PC-9 (cell line): ENCODE results near the gene PLEKHG2. TPM values are rescaled to one million over a fixed set of nuclear protein-coding genes. Genes with fewer than 3 reads are reported as not detected.

Experiments used
- Bru-seq: library from RNA; stranded (reverse); fragments of 400-500 nt; gene quantifications from one replicate; lab custom pipeline; 2021; lab: Mats Ljungman, UMichigan
- BruChase-seq, 2 experiments: library from RNA; stranded (reverse); fragments of 400-500 nt; gene quantifications; one replicate each; lab custom pipeline; 2021; lab: Mats Ljungman, UMichigan
- BruUV-seq: library from RNA; stranded (reverse); fragments of 400-500 nt; replicated peaks from 2 replicates; lab custom pipeline; 2021; lab: Mats Ljungman, UMichigan
- CTCF ChIA-PET: fragments of 300-600 bp; sonication (Branson Sonifier 250); formaldehyde crosslinking; loops from one replicate; lab custom pipeline; 2022; ENCODE audit warnings: antibody characterized with exemption; lab: Charles Lee
- POLR2A ChIA-PET: fragments of 300-600 bp; sonication (Branson Sonifier 250); formaldehyde crosslinking; loops from one replicate; lab custom pipeline; 2022; ENCODE audit warnings: antibody characterized with exemption; ENCODE audit not compliant: unreplicated experiment; lab: Charles Lee
- DNase-seq, 2 experiments: peaks; one replicate each; pipeline versions ENCODE4 v3.0.0 to v3.0.0-alpha.2; 2015 to 2022; ENCODE audit warnings: mixed read lengths in 1 of 2
- H2AFZ ChIP-seq: fragments of 200-600 bp; sonication (generic); 2 replicates; pipeline ENCODE4 v1.8.1; 2017; ENCODE audit warnings: antibody characterized with exemption
- H3F3A ChIP-seq: fragments of 200-600 bp; sonication (generic); 2 replicates; pipeline ENCODE4 v1.8.1; 2017; ENCODE audit warnings: antibody characterized with exemption, mild to moderate bottlenecking, low read depth; ENCODE audit not compliant: insufficient read depth
- H3K27ac ChIP-seq: fragments of 200-600 bp; sonication (generic); 2 replicates; pipeline ENCODE4 v1.6.1; 2016; ENCODE audit warnings: mixed run types
- H3K27me3 ChIP-seq: fragments of 200-600 bp; sonication (generic); 2 replicates; pipeline ENCODE4 v1.6.1; 2016; ENCODE audit warnings: low read depth, mixed run types; ENCODE audit not compliant: insufficient read depth
- H3K36me3 ChIP-seq: fragments of 200-600 bp; sonication (generic); 2 replicates; pipeline ENCODE4 v1.6.1; 2016; ENCODE audit warnings: low read depth, mixed run types
- H3K4me1 ChIP-seq: fragments of 200-600 bp; sonication (generic); replicated peaks from 2 replicates; pipeline ENCODE4 v1.6.1; 2016; ENCODE audit warnings: mixed run types; ENCODE audit not compliant: insufficient read depth
- H3K4me2 ChIP-seq: fragments of 200-600 bp; sonication (generic); 2 replicates; pipeline ENCODE4 v1.6.1; 2017; ENCODE audit warnings: mixed run types
- H3K4me3 ChIP-seq: fragments of 200-600 bp; sonication (generic); 2 replicates; pipeline ENCODE4 v1.6.1; 2016; ENCODE audit warnings: mixed run types
- H3K79me2 ChIP-seq: fragments of 200-600 bp; sonication (generic); 2 replicates; pipeline ENCODE4 v1.6.1; 2017; ENCODE audit warnings: low read depth, mixed run types
- H3K9me2 ChIP-seq: fragments of 200-600 bp; sonication (generic); 2 replicates; pipeline ENCODE4 v1.8.1; 2017; ENCODE audit warnings: mild to moderate bottlenecking; ENCODE audit not compliant: insufficient read depth
- H3K9me3 ChIP-seq: fragments of 200-600 bp; sonication (generic); 2 replicates; pipeline ENCODE4 v1.8.1; 2016; ENCODE audit warnings: low read depth; ENCODE audit not compliant: insufficient read depth
- H4K20me1 ChIP-seq: fragments of 200-600 bp; sonication (generic); 2 replicates; pipeline ENCODE4 v1.8.1; 2017; ENCODE audit not compliant: insufficient read depth
- CTCF ChIP-seq: fragments of 200-600 bp; sonication (generic); conservative IDR thresholded peaks from 2 replicates; pipeline ENCODE4 v1.6.1; 2017; ENCODE audit warnings: mixed run types, antibody characterized with exemption, mild to moderate bottlenecking, moderate library complexity
- EZH2 ChIP-seq: fragments of 200-600 bp; sonication (generic); IDR thresholded peaks from 2 replicates; pipeline ENCODE4 v1.8.0; 2017; ENCODE audit warnings: antibody characterized with exemption, low read depth
- intact Hi-C: fragments of 100-400 bp; cut with micrococcal nuclease; formaldehyde crosslinking; loops from one replicate; pipeline ENCODE4 v1.10.0; 2022; ENCODE audit not compliant: unreplicated experiment
- long read RNA-seq: library from polyadenylated mRNA; stranded (forward); transcript quantifications from one replicate; pipeline ENCODE4 v2.0.0, GENCODE V29; 2022
- total RNA-seq: library from RNA; stranded (reverse); gene quantifications from 2 replicates; pipeline ENCODE4 v1.2.3, GENCODE V29; 2021

PLEKHG2 gene
- total RNA-seq (26.1 and 32.1 TPM in 2 replicates), Bru-seq, nascent RNA (percentile 51 among the genes with signal in this experiment), BruChase-seq, experiment 1, labeled RNA remaining after a 2-hour chase (percentile 60 among the genes with signal in this experiment), BruChase-seq, experiment 2, labeled RNA remaining after a 6-hour chase (percentile 75 among the genes with signal in this experiment)
- long read RNA-seq, partial matches to known transcripts = 1 of 1 reads
- long read RNA-seq, other reads (novel, unspliced or antisense) = 0 of 1 reads

- H2AFZ ChIP-seq = peak within 1 kb of the TSS; percentile 82
- H3K27ac ChIP-seq = 0 out of 2 replicates have a peak within 1 kb of the TSS, but pooled peaks have one; percentile 93
- peaks cover 30% of the 10 kb centered on the region for H3K4me1 ChIP-seq
- ChIA-PET POLR2A (interaction anchor here (0.6 to 1.3 kb wide), 3 partner anchors 10 to 21 kb away, joined by 4 to 9 read pairs (median 7); partner anchors contain the start of genes MED29 and PAF1), CTCF (interaction anchor here (0.6 to 1.4 kb wide), 2 partner anchors 14 to 216 kb away, joined by 3 to 8 read pairs; no protein-coding TSS in a partner anchor)
- peaks cover 11% of the 10 kb centered on the region; the same call in 1 of the 2 replicates for H3K36me3 ChIP-seq
- peak within 1 kb of the TSS; percentile 99 for H3K4me2 ChIP-seq
- no peaks in the 10 kb centered on the region for H3K27me3 ChIP-seq
- no TSS peak for BruUV-seq
- peak; percentile 97 for DNase-seq
- H3K9me2 ChIP-seq = no peaks in the 10 kb centered on the region
- H3K79me2 ChIP-seq = peaks cover 21% of the 10 kb centered on the region
- TF ChIP-seq CTCF (peak; percentile 92), EZH2 (no peak)
- intact Hi-C loops = loop anchor here (1.0 to 5.0 kb wide), 11 partner anchors 9 to 450 kb away; partner anchors contain the start of genes EID2B, FBXO27, PAK4 and SAMD4B
- H3K9me3 ChIP-seq = no peaks in the 10 kb centered on the region
- H4K20me1 ChIP-seq = peaks cover 14% of the 10 kb centered on the region
- peaks cover 42% of the 10 kb centered on the region; the same call in 1 of the 2 replicates for H3F3A ChIP-seq
- H3K4me3 ChIP-seq = peak within 1 kb of the TSS; percentile 92
These were observed at the start of gene PLEKHG2 for GRCh38 chr19:39412100-39412866. Gene PLEKHG2, plus strand, starts transcription at chr19:39412669. Its CDS starts 1,418 bp downstream, at chr19:39414087.

GRCh38 chr19:39362682-39363657 lies 49.5 kb upstream of the PLEKHG2 start:
- no peaks in the 10 kb centered on the region for H3K9me2 ChIP-seq
- ChIA-PET POLR2A (interaction anchor here (1.3 kb wide), 1 partner anchor 41 kb away, joined by 14 read pairs; no protein-coding TSS in a partner anchor), CTCF (interaction anchor here (0.6 to 0.9 kb wide), 2 partner anchors 9 to 10 kb away, joined by 3 to 4 read pairs; no protein-coding TSS in a partner anchor)
- peaks cover 20% of the 10 kb centered on the region for H3K4me1 ChIP-seq
- no peaks in the 10 kb centered on the region; the same call in 1 of the 2 replicates for H4K20me1 ChIP-seq
- peak overlapping the region; percentile 35 for H3K4me2 ChIP-seq
- no peak overlapping the region for H2AFZ ChIP-seq
- peak; percentile 45 to 47 for DNase-seq
- intact Hi-C loops = no loop called here
- H3K4me3 ChIP-seq = no peak overlapping the region
- no peaks in the 10 kb centered on the region for H3K79me2 ChIP-seq
- no TSS peak for BruUV-seq
- peaks cover 26% of the 10 kb centered on the region for H3F3A ChIP-seq
- H3K27me3 ChIP-seq = no peaks in the 10 kb centered on the region
- H3K36me3 ChIP-seq = peaks cover 15% of the 10 kb centered on the region; the same call in 1 of the 2 replicates
- TF ChIP-seq CTCF (no peak), EZH2 (no peak)
- no peaks in the 10 kb centered on the region for H3K9me3 ChIP-seq
- H3K27ac ChIP-seq = peak overlapping the region; percentile 65
